IPS-15b (cell line): ENCODE data around the gene HAL.

Experiments used
- H3K27me3 ChIP-seq: one replicate; pipeline ENCODE4 v1.6.1; 2013; ENCODE audit warnings: low read length; ENCODE audit not compliant: control insufficient read depth, insufficient read depth
- H3K36me3 ChIP-seq: one replicate; pipeline ENCODE4 v1.6.1; 2013; ENCODE audit warnings: low read length; ENCODE audit not compliant: control insufficient read depth, insufficient read depth
- H3K4me1 ChIP-seq: one replicate; pipeline ENCODE4 v1.6.1; 2013; ENCODE audit warnings: mild to moderate bottlenecking, low read length; ENCODE audit not compliant: control insufficient read depth, insufficient read depth
- H3K4me3 ChIP-seq: one replicate; pipeline ENCODE4 v1.5.1; 2013; ENCODE audit warnings: low read depth, low read length
- H3K9ac ChIP-seq: one replicate; pipeline ENCODE4 v1.6.1; 2013; ENCODE audit warnings: low read depth, mild to moderate bottlenecking, low read length
- H3K9me3 ChIP-seq: one replicate; pipeline ENCODE4 v1.6.1; 2013; ENCODE audit warnings: mild to moderate bottlenecking, low read length; ENCODE audit not compliant: control insufficient read depth, insufficient read depth

HAL gene, protein sequence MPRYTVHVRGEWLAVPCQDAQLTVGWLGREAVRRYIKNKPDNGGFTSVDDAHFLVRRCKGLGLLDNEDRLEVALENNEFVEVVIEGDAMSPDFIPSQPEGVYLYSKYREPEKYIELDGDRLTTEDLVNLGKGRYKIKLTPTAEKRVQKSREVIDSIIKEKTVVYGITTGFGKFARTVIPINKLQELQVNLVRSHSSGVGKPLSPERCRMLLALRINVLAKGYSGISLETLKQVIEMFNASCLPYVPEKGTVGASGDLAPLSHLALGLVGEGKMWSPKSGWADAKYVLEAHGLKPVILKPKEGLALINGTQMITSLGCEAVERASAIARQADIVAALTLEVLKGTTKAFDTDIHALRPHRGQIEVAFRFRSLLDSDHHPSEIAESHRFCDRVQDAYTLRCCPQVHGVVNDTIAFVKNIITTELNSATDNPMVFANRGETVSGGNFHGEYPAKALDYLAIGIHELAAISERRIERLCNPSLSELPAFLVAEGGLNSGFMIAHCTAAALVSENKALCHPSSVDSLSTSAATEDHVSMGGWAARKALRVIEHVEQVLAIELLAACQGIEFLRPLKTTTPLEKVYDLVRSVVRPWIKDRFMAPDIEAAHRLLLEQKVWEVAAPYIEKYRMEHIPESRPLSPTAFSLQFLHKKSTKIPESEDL

DNA sequence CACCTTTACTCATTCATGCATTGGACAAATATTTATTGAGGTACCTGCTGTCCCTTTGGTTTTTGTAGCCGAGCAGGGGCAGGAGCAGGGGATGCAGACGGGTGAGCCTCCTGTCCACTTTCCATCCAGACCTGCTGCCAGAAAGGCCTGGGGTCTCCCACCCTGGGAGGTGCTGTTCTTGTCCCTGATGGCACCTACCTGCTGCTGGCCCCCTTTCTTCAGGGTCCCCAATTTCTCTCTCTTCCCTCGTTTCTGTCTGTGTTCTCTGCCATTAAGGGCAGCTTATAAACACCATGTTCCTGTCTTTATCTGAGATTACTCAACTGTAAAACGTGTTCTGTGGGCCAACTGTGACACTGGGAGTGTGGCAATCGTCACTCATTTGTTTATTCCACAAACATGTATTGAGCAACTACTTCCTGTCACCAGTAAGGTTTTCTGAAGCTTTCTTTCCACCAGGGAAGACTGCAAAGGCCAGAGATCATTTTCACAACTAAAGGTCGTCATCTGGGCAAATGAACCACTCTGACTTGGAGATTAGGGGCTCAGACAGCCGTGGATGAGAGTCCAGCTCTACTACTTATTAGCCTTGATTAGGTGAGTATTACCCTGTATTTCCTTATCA is at the start of gene HAL:
HAL (minus strand) TSS at position 311 of the 625 bp plus-strand sequence. CDS start 434 bp downstream, outside the sequence.
- Histone ChIP-seq H3K9ac (no peak within 1 kb of the TSS), H3K4me1 (peaks cover 6% of the 10 kb centered on the region), H3K9me3 (no peaks in the 10 kb centered on the region), H3K27me3 (no peaks in the 10 kb centered on the region), H3K36me3 (no peaks in the 10 kb centered on the region), H3K4me3 (no peak within 1 kb of the TSS)

DNA sequence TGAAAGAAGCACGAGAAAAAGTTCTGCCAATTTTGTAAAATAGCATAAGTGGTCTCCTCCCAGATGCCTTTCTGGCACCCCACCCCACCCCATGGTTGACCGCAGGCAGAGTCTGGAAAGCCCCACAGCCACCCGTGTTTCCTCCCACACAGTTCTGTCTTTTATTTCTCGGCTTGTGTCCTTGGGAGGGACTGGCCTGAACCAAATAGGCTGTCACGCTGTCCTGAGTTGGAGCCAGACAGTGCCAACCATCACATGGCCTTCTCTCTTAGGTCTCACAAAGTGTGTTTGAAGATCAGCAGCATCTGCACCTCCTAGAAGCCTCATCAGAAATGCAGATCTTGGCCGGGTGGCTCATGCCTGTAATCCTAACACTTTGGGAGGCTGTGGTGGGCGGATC is 49.4 kb upstream of the HAL start:
- Histone ChIP-seq H3K9me3 (no peaks in the 10 kb centered on the region), H3K4me1 (peaks cover 2% of the 10 kb centered on the region), H3K27me3 (no peaks in the 10 kb centered on the region), H3K36me3 (no peaks in the 10 kb centered on the region), H3K4me3 (no peak overlapping the region), H3K9ac (no peak overlapping the region)

GRCh38 chr12:96044943-96045290 is 48.8 kb upstream of the HAL start:
- H3K9me3 ChIP-seq: no peaks in the 10 kb centered on the region
- peaks cover 2% of the 10 kb centered on the region for H3K4me1 ChIP-seq
- H3K36me3 ChIP-seq: no peaks in the 10 kb centered on the region
- H3K27me3 ChIP-seq: no peaks in the 10 kb centered on the region
- H3K9ac ChIP-seq: no peak overlapping the region
- no peak overlapping the region for H3K4me3 ChIP-seq

DNA sequence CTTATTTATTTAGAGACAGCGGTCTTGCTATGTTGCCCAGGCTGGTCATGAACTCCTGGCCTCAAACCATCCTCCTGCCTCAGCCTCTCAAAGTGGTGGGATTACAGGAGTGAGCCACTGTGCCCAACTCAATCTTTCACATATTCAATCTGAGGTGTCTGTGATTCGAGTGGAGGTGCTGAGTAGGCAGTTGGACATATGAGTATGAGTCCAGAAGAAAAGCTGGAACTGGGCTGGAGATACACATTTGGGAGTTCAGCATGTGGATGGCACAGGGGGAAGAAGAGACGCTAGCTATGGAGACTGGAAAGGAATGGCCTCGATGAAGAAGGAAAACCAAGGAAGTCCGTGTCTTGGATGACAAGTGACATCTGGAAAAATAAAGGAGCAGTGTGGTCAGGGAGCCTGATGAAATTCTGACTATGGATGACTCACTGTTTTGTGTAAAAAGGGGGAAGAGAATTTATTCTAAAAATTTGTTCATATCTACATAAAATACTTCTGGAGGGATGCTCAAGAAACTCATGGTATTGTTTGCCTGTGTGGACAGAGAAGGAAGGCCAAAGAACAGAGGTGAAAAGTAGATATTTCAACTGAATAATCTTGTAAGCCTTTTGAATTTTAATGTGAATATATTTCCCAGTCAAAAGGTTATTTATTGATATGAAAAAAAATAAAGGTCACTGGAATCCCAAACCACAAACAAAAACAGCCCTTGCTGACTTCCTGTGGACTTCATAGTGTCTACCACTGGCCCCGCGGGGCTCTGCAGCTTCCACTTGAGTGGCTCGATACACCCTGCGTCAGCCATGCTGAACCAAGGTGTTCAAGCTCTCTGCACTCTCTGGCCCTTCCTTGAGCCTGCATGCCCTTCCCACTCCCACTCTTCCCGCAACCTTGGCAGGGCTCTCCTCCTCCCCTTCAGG is 48.1 kb upstream of the HAL start:
- no peaks in the 10 kb centered on the region for H3K27me3 ChIP-seq
- no peaks in the 10 kb centered on the region for H3K36me3 ChIP-seq
- H3K4me3 ChIP-seq: no peak overlapping the region
- H3K4me1 ChIP-seq: peaks cover 2% of the 10 kb centered on the region
- no peak overlapping the region for H3K9ac ChIP-seq
- no peaks in the 10 kb centered on the region for H3K9me3 ChIP-seq

GRCh38 chr12:96041181-96041580 is 45.0 kb upstream of the HAL start:
- Histone ChIP-seq H3K4me3 (no peak overlapping the region), H3K9ac (no peak overlapping the region), H3K36me3 (no peaks in the 10 kb centered on the region), H3K4me1 (peaks cover under 1% of the 10 kb centered on the region), H3K9me3 (no peaks in the 10 kb centered on the region), H3K27me3 (no peaks in the 10 kb centered on the region)

- H3K36me3 ChIP-seq: no peaks in the 10 kb centered on the region
- H3K9me3 ChIP-seq: no peaks in the 10 kb centered on the region
- no peak overlapping the region for H3K4me3 ChIP-seq
- H3K4me1 ChIP-seq: no peaks in the 10 kb centered on the region
- H3K27me3 ChIP-seq: no peaks in the 10 kb centered on the region
- no peak overlapping the region for H3K9ac ChIP-seq
Measured at GRCh38 chr12:96040305-96041133, 44.4 kb upstream of the HAL start.

DNA sequence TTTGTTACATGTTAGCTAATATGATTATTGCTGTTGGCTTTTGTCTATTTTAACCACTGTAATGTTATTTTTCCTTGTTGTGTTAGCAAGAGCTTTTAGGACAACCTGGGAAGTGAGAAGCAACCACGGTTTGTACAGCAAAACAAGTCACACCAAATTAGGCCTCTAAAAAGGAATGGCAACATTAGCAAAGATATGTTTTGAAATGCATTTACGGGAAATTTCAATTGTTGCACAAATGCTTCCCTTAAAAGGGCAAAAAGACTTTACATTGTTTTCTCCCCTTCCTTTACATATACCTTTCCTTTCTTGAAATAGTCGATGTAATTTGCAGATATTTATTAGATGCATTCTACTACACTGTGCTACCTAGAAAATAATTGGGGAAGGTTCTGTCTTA is 43.4 kb upstream of the HAL start:
- Histone ChIP-seq H3K4me3 (no peak overlapping the region), H3K27me3 (no peaks in the 10 kb centered on the region), H3K36me3 (no peaks in the 10 kb centered on the region), H3K4me1 (no peaks in the 10 kb centered on the region), H3K9me3 (no peaks in the 10 kb centered on the region), H3K9ac (no peak overlapping the region)

DNA sequence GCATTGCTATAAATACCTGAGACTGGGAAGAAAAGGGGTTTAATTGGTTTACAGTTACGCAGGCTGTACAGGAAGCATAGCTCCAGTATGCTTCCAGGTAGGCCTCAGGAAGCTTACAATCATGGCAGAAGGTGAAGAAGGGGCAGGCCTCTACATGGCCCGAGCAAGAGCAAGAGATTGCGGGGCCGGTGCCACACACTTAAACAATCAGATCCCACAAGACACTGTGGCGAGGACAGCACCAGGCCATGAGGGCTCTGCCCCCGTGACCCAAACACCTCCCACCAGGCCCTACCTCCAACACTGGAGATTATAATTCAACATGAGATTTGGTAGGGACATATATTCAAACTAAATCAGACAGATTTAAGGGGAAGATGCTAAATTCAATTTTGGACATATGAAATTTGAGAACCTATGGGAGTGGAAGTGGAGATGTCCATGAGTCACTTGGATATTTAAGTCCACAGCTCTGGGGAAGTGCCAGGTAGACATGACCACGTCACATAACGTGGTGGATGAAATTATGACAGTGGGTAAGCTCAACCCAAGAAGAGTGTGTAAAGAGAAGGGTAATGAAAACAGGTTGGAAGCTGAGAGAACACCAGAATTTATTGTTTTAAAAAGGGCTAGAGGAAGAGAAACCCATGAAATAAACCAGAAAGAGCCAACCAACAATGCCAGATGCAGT is 40.8 kb upstream of the HAL start:
- H3K9me3 ChIP-seq: no peaks in the 10 kb centered on the region
- H3K4me3 ChIP-seq: no peak overlapping the region
- H3K27me3 ChIP-seq: no peaks in the 10 kb centered on the region
- no peak overlapping the region for H3K9ac ChIP-seq
- H3K4me1 ChIP-seq: no peaks in the 10 kb centered on the region
- no peaks in the 10 kb centered on the region for H3K36me3 ChIP-seq

DNA sequence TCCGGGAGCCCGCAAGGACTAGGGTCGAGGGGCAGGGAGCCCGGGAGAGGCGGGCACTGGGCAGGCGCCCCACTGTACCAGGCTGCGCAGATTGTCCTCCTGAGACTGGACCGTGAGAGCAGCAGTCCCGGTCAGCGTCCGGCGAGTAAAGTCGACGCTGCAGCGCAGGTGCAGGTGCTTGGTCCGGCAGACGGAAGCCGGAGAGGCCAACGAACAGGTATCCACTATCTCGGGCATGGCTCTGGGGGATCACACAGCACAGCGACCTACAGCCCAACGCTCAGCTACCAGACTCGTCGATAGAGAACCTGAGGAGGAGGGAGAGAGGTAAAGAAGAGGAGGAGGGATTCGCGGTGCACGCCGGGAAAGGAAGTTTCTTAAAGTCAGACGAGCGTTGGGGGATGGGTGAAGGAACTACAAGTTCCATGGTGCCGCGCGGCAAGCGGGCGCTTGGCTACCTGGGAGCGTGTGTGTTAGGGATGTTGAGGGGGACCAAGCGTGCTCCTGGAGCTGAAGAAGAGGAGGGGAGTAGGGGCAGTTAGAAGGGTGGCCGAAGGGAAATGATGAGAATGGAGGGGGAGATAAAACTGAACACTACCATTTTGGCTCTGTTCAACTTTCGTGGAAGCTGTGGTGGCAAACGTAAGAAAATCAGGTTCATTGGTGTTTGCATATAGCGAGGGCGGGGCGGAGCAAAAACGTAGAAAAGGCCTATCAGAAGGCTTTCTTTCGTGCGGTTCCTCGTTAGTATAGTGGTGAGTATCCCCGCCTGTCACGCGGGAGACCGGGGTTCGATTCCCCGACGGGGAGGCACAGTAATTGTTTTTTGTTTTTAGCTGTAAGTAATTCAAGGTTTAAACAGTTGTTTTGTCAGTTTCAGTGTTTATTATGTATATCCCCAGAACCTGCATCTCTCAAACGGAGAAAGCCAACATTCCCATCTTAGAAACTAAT is 39.4 kb upstream of the HAL start, which contains the start of gene LTA4H:
LTA4H (minus strand) TSS at position 305 of the 954 bp plus-strand sequence; CDS start at position 237, 68 bp downstream.
- Histone ChIP-seq H3K4me1 (no peaks in the 10 kb centered on the region), H3K36me3 (no peaks in the 10 kb centered on the region), H3K27me3 (no peaks in the 10 kb centered on the region), H3K9me3 (no peaks in the 10 kb centered on the region), H3K4me3 (peak within 1 kb of the TSS; percentile 81), H3K9ac (peak within 1 kb of the TSS; percentile 80)
